Stimulated activated CD8-positive, alpha-beta memory T cell treated with anti-CD3 and anti-CD28 coated beads, Interleukin-12 subunit alpha, Interleukin-12 subunit beta, amount 100 ng/mL, for 24 hours (primary cell): ENCODE measurements around the gene GHRHR.

ENCODE experiments used
- DNase-seq: peaks from one replicate; pipeline ENCODE4 v3.0.0-alpha.2; 2020; ENCODE audit errors: extremely low read depth

The GHRHR gene

GRCh38 chr7:30968294-30968693, 4.5 kb downstream of the GHRHR start:
- DNase-seq: no peak

- DNase-seq: no peak
Measured at GRCh38 chr7:30968747-30969603, 5.2 kb downstream of the GHRHR start.

GRCh38 chr7:30969604-30969970, 5.8 kb downstream of the GHRHR start:
- no peak for DNase-seq

GRCh38 chr7:30970074-30970473, 6.3 kb downstream of the GHRHR start:
- no peak for DNase-seq

GRCh38 chr7:30970594-30971094, 6.9 kb downstream of the GHRHR start:
- no peak for DNase-seq

GRCh38 chr7:30971440-30971839, 7.7 kb downstream of the GHRHR start:
- DNase-seq: no peak

GRCh38 chr7:30971840-30972563, 8.2 kb downstream of the GHRHR start:
- DNase-seq: no peak

GRCh38 chr7:30973292-30973691, 9.5 kb downstream of the GHRHR start:
- DNase-seq: no peak

GRCh38 chr7:30973791-30974604, 10.2 kb downstream of the GHRHR start:
- no peak for DNase-seq

GRCh38 chr7:30974605-30975255, 11.0 kb downstream of the GHRHR start:
- DNase-seq: no peak

GRCh38 chr7:30975256-30975899, 11.6 kb downstream of the GHRHR start:
- DNase-seq: no peak

GRCh38 chr7:30976381-30976780, 12.6 kb downstream of the GHRHR start:
- no peak for DNase-seq

- DNase-seq: no peak
Measured at GRCh38 chr7:30977222-30977621, 13.5 kb downstream of the GHRHR start.

- no peak for DNase-seq
Measured at GRCh38 chr7:30977896-30978564, 14.3 kb downstream of the GHRHR start.

GRCh38 chr7:30979027-30979426, 15.3 kb downstream of the GHRHR start:
- no peak for DNase-seq

GRCh38 chr7:30980194-30980593, 16.4 kb downstream of the GHRHR start:
- no peak for DNase-seq

GRCh38 chr7:30980751-30981150, 17.0 kb downstream of the GHRHR start:
- DNase-seq: no peak

GRCh38 chr7:30983042-30983913, 19.5 kb downstream of the GHRHR start:
- peak; percentile 40 for DNase-seq

GRCh38 chr7:30983914-30984247, 20.1 kb downstream of the GHRHR start:
- no peak for DNase-seq
